GM18502 (cell line): Measurements from ENCODE around the gene COL4A1.

ENCODE experiments used
- ATAC-seq: cut with Tn5 transposase; IDR thresholded peaks from one replicate; pipeline ENCODE4 v1.9.1; 2021; ENCODE audit warnings: mild to moderate bottlenecking; ENCODE audit not compliant: unreplicated experiment, poor library complexity

COL4A1 gene

DNA sequence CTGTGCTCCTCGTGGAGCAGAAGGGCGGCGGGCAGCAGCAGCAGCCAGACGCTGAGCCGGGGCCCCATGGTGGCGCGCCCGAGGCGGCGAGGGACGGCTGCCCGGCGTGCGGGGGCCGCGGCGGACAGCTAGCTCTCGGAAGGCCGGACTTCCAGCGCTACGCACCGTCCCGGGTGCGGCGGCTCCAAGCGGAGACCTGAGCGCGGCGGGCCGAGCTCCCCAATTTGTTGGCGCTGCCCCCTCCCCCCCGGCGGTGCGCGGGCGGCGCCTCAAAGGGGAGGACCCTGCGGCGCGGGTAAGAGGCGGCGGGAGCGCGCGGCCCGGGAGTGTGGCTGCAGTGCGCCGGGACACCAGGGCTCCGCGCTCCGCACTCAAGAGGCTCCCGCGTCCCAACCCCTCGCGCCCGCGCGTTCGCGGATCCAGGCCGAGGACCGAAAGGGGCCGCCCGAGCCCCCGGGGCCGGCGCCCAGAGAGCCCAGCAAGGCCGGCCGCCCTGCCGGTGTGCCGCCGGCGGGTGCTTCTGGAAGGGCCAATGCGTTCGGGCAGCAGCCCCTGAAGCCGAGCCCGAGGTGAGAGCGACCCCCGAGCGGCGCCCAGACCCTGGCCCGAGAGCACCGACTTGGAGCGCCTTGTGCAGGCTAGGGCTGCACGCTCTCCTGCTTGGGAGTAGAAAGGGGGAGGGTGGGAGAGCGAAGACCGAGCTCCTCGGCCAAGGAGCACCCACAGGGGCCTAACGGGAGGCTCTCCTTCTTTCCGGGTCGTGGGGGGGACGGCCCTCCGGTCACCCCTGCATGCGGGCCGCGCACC lies at the start of gene COL4A1, which contains the start of gene COL4A2:
Gene COL4A1, minus strand, starts transcription at position 198 of the 807 bp plus-strand sequence. Its CDS starts 130 bp downstream, at position 68.
Gene COL4A2, plus strand, starts transcription at position 325 of the 807 bp plus-strand sequence. CDS start 620 bp downstream, outside the sequence.
- no peak for ATAC-seq

- ATAC-seq, result no peak
Measured at GRCh38 chr13:110356362-110356761, 49.4 kb upstream of the COL4A1 start.

DNA sequence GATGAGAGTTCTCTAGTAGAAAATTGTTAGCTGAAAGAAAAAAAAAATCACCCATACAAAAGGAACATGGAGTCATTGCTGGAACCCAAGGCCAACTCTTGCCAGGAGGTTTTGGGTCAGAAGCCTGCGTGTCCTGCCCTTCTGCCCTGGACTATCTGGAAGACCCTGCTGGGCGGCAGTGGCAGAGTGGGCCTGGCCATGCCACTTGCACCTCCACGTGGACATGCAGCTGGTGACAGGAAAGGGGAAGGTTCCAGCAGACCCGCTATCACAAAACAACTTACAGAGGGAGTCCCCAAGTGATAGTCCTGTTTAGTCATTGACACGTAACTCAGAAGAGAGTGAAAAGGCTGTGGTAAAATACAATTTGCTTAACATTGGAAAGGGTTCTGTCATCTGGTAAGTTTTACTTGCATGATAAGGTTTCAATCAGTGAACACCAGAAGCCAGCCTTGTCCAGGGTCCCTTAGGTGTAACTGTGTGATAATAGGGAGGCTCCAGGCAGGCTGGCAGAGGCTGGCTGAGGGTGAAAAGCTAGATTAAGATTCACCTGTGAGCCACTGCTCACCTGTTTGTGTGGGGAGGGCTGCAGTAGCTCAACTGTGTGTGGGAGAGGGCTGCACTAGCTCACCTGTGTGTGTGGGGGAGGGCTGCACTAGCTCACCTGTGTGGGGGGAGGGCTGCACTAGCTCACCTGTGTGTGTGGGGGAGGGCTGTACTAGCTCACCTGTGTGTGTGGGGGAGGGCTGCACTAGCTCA lies 47.9 kb upstream of the COL4A1 start:
- peak; percentile 41 for ATAC-seq

DNA sequence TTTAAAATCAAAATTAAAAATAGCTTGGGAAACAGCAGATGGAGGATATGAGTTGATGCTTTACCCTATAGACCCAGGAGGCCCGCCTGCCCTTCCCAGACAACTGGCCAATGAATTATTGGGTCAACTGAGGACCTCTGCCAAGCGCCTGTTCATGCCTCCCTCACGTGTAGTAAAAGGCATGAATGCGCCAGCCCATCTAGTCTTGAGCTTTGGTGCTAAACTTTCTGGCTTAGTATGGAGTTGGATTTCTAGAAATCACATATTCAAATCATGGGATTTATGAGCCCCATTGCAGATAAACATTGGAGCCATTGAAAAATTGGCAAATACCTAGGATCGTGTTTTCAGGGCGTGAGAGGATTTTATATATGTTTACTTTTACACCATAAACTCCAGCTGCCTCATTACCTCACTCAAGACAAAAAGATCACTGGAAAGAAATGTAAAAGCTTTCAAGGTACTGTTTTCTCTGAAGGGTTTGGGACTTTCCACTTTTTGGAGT lies 47.2 kb upstream of the COL4A1 start:
- ATAC-seq, result no peak

- no peak for ATAC-seq
Measured at GRCh38 chr13:110353339-110353977, 46.5 kb upstream of the COL4A1 start.

DNA sequence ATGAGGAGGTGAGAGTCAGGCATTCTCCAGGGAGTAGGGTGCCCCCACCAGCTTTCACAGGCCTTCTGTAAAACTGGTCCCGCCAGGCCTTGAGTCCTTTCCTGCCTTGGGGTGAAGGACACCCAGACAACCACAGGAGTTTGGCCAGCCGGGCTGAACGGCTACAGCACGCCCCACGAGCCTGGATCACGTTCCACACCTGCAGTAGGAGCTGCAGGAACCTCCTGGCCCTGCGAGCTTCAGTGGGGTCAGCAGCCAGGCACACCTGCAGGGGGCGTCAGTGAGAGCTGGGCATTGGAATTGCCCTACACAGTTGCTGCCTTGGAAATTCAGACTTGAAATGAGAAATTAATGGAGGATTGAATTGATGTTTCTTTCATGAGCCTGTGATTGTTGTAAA lies 45.8 kb upstream of the COL4A1 start:
- ATAC-seq, result no peak

- no peak for ATAC-seq
Measured at GRCh38 chr13:110351636-110352420, 44.9 kb upstream of the COL4A1 start.

DNA sequence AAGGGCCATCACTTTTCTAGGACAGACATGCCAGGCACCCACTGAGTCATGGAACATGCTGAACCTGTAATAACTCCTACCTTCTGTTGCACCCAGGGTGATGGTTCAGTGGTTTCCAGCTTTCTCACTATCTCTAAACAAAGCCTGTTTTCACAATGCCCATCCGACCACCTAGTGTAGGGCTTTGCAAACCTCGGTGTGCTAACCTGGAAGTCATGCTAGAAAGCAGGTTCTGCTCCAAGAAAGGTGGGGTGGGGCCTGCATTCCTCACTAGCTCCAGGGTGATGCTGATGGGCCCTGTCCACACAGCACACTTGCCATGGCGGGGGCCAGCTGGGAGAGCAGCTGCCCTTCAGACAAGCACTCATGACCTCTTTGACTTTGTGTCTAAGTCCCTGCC lies 43.6 kb upstream of the COL4A1 start:
- no peak for ATAC-seq

GRCh38 chr13:110350049-110350448 lies 43.1 kb upstream of the COL4A1 start:
- ATAC-seq, result no peak

DNA sequence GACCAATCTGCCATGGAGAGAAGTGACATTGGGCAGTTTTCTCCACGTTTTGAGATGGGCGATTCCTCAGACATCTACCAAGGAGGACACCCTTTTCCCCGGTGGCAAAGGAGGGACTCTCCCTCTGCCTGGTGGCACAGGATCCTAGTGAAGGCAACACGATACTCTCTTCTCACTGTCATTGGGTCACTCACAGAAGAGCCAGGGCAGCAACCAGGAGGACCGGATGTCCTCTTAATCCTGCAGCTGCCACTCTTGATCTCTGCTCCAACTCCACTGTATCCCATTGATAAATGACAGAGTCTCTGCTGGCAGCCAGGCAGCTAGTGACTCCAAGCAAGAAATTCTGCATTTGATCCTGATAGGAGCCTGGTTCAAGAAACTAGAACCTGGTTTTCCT lies 42.3 kb upstream of the COL4A1 start:
- no peak for ATAC-seq

DNA sequence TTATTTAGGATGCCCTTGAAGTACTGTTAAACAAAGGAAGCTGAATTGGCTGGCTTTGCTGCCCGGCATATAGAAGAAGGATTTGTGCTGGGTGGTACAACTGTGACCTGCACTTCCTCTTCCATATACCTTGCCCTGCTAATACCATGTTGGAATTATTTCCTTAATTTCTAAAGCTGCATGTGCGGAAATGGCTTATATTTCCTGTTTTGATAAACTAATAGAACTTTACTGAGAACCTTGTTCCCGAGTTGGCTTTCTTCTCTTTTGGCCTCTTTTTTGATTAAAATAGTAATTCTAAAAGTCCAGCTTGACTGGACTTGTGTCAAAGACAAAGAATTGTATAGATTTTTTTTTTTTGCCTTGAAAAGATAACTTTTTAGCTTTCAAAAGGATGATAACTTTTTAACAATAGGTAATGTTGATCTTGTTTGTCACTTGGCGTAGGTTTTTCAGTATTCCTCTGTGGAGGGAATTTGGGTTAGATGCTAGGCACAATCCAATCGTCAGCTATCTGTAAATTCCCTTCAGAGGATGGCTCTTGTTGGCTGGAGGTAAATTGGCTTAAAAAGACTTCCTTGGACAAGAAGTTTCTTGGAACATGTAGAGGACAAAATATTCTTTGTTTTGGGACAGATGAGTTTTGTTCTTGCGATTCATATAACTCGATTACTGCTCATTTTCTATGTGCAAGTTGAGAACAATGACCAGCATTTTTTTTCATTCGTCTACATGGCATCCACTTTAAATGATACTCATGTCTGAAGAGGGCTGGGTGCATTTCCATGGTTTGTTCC lies 41.5 kb upstream of the COL4A1 start:
- no peak for ATAC-seq

DNA sequence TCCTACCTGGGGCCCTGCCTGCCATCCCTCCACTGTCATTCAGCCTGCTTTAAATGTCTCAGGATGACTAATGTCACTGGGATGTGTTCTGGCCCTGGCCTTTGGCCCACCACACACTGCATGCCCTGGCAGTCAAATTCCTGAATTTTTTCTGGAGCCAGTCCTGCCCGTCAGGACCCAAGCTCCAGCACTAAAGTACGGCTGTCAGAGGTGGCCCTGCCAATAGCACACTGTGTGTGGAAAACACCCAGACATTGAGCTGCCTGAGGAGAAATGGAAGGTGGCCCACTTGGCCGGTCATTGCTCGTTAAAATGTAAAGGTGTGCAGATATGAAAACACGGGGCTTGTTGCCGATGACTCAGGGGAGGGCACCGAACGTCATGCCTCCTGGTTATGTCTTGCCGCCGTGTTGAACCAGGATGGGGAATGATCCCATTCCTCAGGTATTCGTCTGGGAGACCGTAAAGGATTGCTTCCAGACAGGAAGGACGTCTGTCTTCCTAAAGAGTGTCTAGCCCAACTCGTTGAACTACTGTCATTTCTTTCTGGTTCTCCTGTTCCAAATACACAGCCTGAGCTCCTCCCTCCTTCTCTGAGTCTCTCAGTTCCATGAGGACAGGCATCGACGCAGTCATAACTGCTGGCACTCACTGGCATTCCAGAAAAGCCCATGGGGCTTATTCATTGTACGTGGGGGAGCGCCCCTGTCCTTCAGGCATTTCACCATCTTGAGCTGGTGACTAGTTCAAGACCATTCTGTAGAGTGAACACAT lies 40.8 kb upstream of the COL4A1 start:
- ATAC-seq, result no peak

GRCh38 chr13:110347088-110347487 lies 40.1 kb upstream of the COL4A1 start:
- ATAC-seq, result no peak

- no peak for ATAC-seq
Measured at GRCh38 chr13:110346661-110347067, 39.7 kb upstream of the COL4A1 start.

DNA sequence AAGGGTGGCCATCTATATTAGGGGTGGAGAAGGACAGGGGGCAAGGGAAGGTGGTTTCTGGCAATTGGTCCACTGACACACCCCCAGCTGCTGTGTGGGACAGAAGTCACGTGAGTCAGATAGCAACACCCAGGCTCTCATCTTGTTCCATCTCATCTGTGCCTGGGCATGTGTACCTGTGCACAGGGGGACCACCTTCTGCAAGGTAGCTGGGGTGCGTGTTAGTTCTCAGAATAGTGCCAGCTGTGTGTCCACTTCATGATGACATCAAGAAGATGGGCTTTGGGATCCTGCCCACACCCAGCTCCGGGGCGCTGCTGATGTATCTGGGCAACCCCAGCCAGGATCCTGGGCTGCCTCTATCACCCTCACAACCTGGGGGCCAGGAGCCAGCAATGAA lies 38.7 kb upstream of the COL4A1 start:
- ATAC-seq, result no peak

GRCh38 chr13:110345266-110345665 lies 38.3 kb upstream of the COL4A1 start:
- ATAC-seq, result no peak

- ATAC-seq, result no peak
Measured at GRCh38 chr13:110344320-110344719, 37.4 kb upstream of the COL4A1 start.

- ATAC-seq, result no peak
Measured at GRCh38 chr13:110343241-110343865, 36.4 kb upstream of the COL4A1 start.
